Activated CD4-positive, alpha-beta T cell treated with anti-CD3 and anti-CD28 coated beads for 24 hours (primary cell): ENCODE results near the gene TAF11L9.
"Not testable (repeated sequence)": the region's sequence is repeated elsewhere in the genome, so short reads cannot be mapped to it uniquely, and the experiment has no call there.

Experiments used
- DNase-seq, 2 donors: peaks; one replicate each; pipeline ENCODE4 v3.0.0-alpha.2; 2020; ENCODE audit warnings: low read depth in 2 of 2

TAF11L9 gene

GRCh38 chr5:17594255-17594654 is at the start of gene TAF11L9:
Gene TAF11L9, minus strand, starts transcription at chr5:17594394.
- not testable (repeated sequence) for DNase-seq

- no peak for DNase-seq
Observed at GRCh38 chr5:17634160-17634559, 40.0 kb upstream of the TAF11L9 start, which contains the start of gene TAF11L14. Gene TAF11L14, plus strand, starts transcription at chr5:17634460.

- DNase-seq: not testable (repeated sequence)
Observed at GRCh38 chr5:17631788-17632187, 37.6 kb upstream of the TAF11L9 start, which contains the start of gene TAF11L13. Gene TAF11L13, plus strand, starts transcription at chr5:17632088.

GRCh38 chr5:17625686-17626085 is 31.5 kb upstream of the TAF11L9 start:
- no peak for DNase-seq

- DNase-seq: no peak
Observed at GRCh38 chr5:17620627-17621026, 26.4 kb upstream of the TAF11L9 start.

GRCh38 chr5:17619354-17619753 is 25.2 kb upstream of the TAF11L9 start:
- no peak for DNase-seq

- no peak for DNase-seq
Observed at GRCh38 chr5:17614872-17615605, 20.8 kb upstream of the TAF11L9 start.

- not testable (repeated sequence) for DNase-seq
Observed at GRCh38 chr5:17610092-17610491, 15.9 kb upstream of the TAF11L9 start, which contains the start of gene TAF11L12. Gene TAF11L12, plus strand, starts transcription at chr5:17610392.

GRCh38 chr5:17607461-17607860 is 13.3 kb upstream of the TAF11L9 start:
- DNase-seq: not testable (repeated sequence)

GRCh38 chr5:17604951-17605350 is 10.8 kb upstream of the TAF11L9 start:
- DNase-seq: no peak

GRCh38 chr5:17603880-17604279 is 9.7 kb upstream of the TAF11L9 start, which contains the start of gene TAF11L11:
Gene TAF11L11, plus strand, starts transcription at chr5:17604183.
- DNase-seq: not testable (repeated sequence)

GRCh38 chr5:17597728-17598127 is 3.5 kb upstream of the TAF11L9 start, which contains the start of gene TAF11L10:
Gene TAF11L10, minus strand, starts transcription at chr5:17597828.
- DNase-seq: not testable (repeated sequence)

- DNase-seq: not testable (repeated sequence)
Observed at GRCh38 chr5:17590860-17591259, 3.3 kb downstream of the TAF11L9 start, which contains the start of gene TAF11L8. Gene TAF11L8, minus strand, starts transcription at chr5:17590960.

- not testable (repeated sequence) for DNase-seq
Observed at GRCh38 chr5:17585658-17586057, 8.5 kb downstream of the TAF11L9 start, which contains the start of gene TAF11L7. Gene TAF11L7, minus strand, starts transcription at chr5:17585758.
